GM19238 (cell line): ENCODE measurements around the gene IFNAR1.
A peak's percentile ranks its signal among the peaks of the same experiment; 100 is the strongest.

Experiments used
- DNase-seq: peaks from one replicate; pipeline ENCODE4 v3.0.0; 2011; ENCODE audit warnings: low spot score; ENCODE audit not compliant: insufficient read length

IFNAR1 gene

GRCh38 chr21:33324291-33325221 is at the start of gene IFNAR1:
Gene IFNAR1, plus strand, starts transcription at chr21:33324970. Its CDS starts 86 bp downstream, at chr21:33325056.
- DNase-seq = peak; percentile 80

- no peak for DNase-seq
Observed at GRCh38 chr21:33278721-33279120, 46.0 kb upstream of the IFNAR1 start.

GRCh38 chr21:33279330-33279820 is 45.4 kb upstream of the IFNAR1 start:
- no peak for DNase-seq

GRCh38 chr21:33281096-33281652 is 43.6 kb upstream of the IFNAR1 start:
- no peak for DNase-seq

GRCh38 chr21:33283203-33283602 is 41.6 kb upstream of the IFNAR1 start:
- no peak for DNase-seq

GRCh38 chr21:33286076-33286475 is 38.7 kb upstream of the IFNAR1 start:
- no peak for DNase-seq

- no peak for DNase-seq
Observed at GRCh38 chr21:33286600-33287456, 37.9 kb upstream of the IFNAR1 start.

GRCh38 chr21:33289199-33289819 is 35.5 kb upstream of the IFNAR1 start:
- DNase-seq = no peak

- no peak for DNase-seq
Observed at GRCh38 chr21:33290441-33290840, 34.3 kb upstream of the IFNAR1 start.

GRCh38 chr21:33291686-33292085 is 33.1 kb upstream of the IFNAR1 start:
- DNase-seq = no peak

GRCh38 chr21:33292724-33293123 is 32.0 kb upstream of the IFNAR1 start:
- no peak for DNase-seq

GRCh38 chr21:33293136-33293535 is 31.6 kb upstream of the IFNAR1 start:
- DNase-seq = no peak

GRCh38 chr21:33293811-33294216 is 31.0 kb upstream of the IFNAR1 start:
- no peak for DNase-seq

- DNase-seq = no peak
Observed at GRCh38 chr21:33296156-33296555, 28.6 kb upstream of the IFNAR1 start.

GRCh38 chr21:33299181-33299752 is 25.5 kb upstream of the IFNAR1 start:
- DNase-seq = peak; percentile 43

- no peak for DNase-seq
Observed at GRCh38 chr21:33300701-33301631, 23.8 kb upstream of the IFNAR1 start.

GRCh38 chr21:33301632-33302002 is 23.2 kb upstream of the IFNAR1 start:
- DNase-seq = no peak

- DNase-seq = no peak
Observed at GRCh38 chr21:33302055-33302454, 22.7 kb upstream of the IFNAR1 start.

GRCh38 chr21:33302796-33303195 is 22.0 kb upstream of the IFNAR1 start:
- DNase-seq = no peak

GRCh38 chr21:33305344-33305671 is 19.5 kb upstream of the IFNAR1 start:
- DNase-seq = no peak
